ENCODE results near the gene SLC47A2. TPM values are rescaled to one million over a fixed set of nuclear protein-coding genes. Genes with fewer than 3 reads are reported as not detected.

The SLC47A2 gene
- total and polyA plus RNA-seq, 2 of the 13 experiments (the other 11 are each of a cell fraction or from before 2014, with no cell fraction given): 0.04 TPM; not detected in 1

GRCh38 chr17:19672009-19672750, 44.2 kb downstream of the SLC47A2 start (continued):
- TF ChIP-seq NR2F6 (IDR thresholded peaks at IDR 0.05) (no peak; the same call in 1 of the 2 replicates), NR2F6 (CRISPR knock-in tag; IDR thresholded peaks at IDR 0.05) (no peak), ATF2 (CRISPR knock-in tag; IDR thresholded peaks at IDR 0.05) (0 out of 2 replicates have a peak, but pooled peaks have one; percentile 13), TCF7 (IDR thresholded peaks at IDR 0.05; ENCODE audit: low read depth) (peak; percentile 90), HNF4G (IDR thresholded peaks at IDR 0.05; ENCODE audit: borderline replicate concordance, low read depth, low read length) (peak; percentile 77), HNF4G (CRISPR knock-in tag; IDR thresholded peaks at IDR 0.05; ENCODE audit: borderline replicate concordance, low read depth) (no peak), KLF9 (CRISPR knock-in tag; IDR thresholded peaks at IDR 0.05; ENCODE audit: low read depth) (peak; percentile 85; the same call in 1 of the 2 replicates), RXRA (CRISPR knock-in tag; IDR thresholded peaks at IDR 0.05) (peak; percentile 20; the same call in 1 of the 2 replicates), NFIC (IDR thresholded peaks at IDR 0.05; ENCODE audit: low read length) (peak; percentile 63; the same call in 1 of the 2 replicates), FOXO1 (CRISPR knock-in tag; IDR thresholded peaks at IDR 0.05) (peak; percentile 26; the same call in 1 of the 2 replicates), CTCF (CRISPR knock-in tag; IDR thresholded peaks at IDR 0.05) (peak; percentile 55), HOXA3 (CRISPR knock-in tag; IDR thresholded peaks at IDR 0.05) (0 out of 2 replicates have a peak, but pooled peaks have one; percentile 32), ARID5B (CRISPR knock-in tag; IDR thresholded peaks at IDR 0.05) (peak; percentile 63), HDAC1 (CRISPR knock-in tag; IDR thresholded peaks at IDR 0.05) (0 out of 2 replicates have a peak, but pooled peaks have one; percentile 17), ARID4A (CRISPR knock-in tag; IDR thresholded peaks at IDR 0.05; ENCODE audit: borderline replicate concordance) (peak; percentile 58; the same call in 1 of the 2 replicates), EP300 (IDR thresholded peaks at IDR 0.05; ENCODE audit: low read depth in 2 of 2, low read length in 2 of 2) (peak in 1 of 2 experiments; percentile 93; a peak in 1 of 4 replicates), EP300 (CRISPR knock-in tag; IDR thresholded peaks at IDR 0.05; ENCODE audit: borderline replicate concordance) (peak; percentile 23; the same call in 1 of the 2 replicates), ZNF292 (CRISPR knock-in tag; IDR thresholded peaks at IDR 0.05; ENCODE audit: borderline replicate concordance, low read depth) (peak; percentile 53; the same call in 1 of the 2 replicates)
